ENCODE results near the gene MRPS14.
"Not testable (repeated sequence)": the region's sequence is repeated elsewhere in the genome, so short reads cannot be mapped to it uniquely, and the experiment has no call there.

MRPS14 gene

DNA sequence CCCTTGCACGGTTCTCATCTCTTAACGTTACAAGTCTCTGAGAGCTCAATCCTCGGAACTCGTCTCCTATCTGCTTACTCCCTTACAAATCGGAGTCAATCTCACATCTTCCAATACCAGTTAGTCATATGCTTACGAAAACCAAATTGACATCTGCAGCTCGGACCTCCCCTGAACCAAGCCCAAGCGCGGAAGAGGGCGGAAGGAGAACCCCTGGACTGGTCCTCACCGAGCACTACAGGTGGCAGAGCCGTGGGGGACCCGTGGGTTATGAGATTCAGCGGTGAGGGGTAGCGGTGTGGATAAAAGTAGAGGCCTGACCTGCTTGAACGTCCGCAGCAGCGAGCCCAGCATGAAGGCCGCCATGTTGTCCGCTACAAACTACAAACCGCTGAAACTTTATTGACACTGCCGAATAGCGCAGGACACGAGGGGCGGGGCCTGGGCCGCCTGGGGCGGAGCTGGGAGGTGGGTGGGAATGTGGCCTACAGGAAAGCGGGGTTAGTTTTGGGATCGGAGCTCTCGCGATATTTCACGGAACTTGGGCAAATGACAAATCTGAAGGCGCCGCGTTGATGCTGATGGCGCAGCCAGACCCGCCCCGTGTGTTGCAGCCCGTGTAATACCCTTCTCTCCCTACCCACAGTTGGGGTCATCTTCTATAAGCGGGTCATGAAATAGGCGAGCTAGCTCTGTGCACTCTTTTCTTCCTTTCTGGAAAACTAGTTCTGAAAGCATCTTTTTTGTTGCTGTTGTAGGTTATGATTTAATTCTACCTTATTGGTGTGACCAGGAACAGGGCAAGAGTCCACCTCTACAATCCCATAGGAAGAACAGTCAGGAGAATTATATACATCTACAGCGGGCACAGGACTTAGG, at the start of gene MRPS14:
MRPS14 (minus strand) TSS at position 383 of the 879 bp plus-strand sequence; CDS start at position 366, 17 bp downstream.
- peak; percentile 99 for DNase-seq

DNA sequence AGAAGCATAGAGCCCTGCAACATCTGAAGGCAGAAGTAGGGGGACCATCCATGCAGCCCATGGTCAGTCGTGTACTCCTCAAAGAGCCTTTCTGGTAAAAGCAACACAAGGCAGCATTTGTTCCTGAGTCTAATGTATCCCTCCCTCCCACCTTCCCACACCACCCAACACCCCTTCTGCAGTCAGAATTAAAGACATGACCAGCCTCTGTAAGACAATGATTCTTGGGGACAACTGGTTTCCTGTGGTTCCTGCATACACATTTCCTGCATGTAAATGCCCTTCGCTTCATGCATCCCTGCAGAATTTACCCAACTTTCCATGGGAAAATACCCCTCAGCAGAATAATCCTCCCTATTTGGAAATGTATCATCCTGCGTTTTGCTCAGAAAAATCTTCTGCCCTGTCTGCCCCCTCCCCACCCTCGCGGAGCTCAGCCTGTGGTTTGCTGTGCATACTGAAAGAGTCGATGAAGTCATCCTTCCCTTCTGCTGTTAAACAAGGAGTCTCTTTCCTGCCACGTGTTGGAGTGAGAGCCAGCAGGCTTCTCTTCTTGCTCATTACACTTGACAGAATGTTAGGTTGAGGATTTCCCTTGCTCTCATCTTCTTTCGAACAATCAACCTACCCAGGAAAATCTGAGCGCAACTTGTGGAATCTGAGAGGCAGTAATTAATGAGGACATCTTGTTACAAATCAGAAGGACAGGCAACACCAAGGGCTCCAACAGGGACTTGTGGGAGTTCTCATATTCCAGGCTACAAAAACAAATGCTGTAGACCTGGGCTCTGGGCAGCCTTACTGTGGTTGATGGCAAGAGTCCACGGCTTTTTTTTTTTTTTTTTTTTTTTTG, 49.1 kb upstream of the MRPS14 start:
- no peak for DNase-seq

DNA sequence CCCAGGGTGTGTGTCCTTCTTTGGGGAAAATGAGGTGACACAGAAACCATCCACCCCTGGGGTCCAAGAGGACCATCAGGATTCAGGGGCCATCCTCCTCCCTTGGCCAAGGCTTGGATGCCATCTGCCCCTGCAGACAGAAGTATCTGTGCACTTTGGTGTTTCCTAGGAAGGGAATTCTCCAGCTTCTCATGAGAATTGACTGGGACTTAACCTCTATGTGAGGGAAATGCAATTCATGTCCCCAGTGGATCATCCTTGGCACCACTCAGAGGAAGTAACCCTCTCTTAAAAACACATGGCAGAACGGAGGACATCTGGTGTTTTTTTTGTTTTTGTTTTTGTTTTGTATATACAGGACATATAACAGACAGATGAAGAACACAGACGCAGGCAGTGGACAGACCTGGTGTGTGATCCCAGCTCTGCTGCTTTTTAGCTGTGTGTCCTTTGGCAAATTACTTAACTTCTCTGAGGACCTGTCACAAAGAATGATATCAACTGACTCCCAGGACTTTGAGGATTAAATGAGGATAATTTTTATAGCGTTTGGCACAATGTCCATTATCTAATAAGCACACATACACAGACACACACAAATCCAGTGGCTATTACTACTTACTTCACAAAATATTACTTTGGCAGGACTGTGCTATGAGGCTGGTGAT, 48.2 kb upstream of the MRPS14 start:
- no peak for DNase-seq

DNA sequence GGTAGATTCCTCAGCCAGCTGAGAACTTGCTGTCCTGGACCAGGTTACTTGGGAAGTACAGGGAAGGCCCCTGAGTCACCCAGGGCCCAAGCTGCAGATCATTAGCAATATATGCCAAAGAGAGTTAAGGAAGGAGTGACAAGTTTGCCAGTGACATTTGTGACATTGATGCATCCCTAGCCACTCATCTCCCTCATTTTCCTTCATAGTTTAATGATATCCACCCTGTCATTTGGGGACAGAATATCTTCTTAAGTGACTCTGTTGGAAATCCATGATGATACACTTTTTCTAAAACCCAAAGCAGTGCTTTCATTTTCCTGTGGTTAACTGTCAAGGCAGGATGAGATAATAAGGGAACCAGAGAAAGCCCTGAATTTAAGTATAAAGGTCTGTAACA, 47.6 kb upstream of the MRPS14 start:
- DNase-seq = no peak

DNA sequence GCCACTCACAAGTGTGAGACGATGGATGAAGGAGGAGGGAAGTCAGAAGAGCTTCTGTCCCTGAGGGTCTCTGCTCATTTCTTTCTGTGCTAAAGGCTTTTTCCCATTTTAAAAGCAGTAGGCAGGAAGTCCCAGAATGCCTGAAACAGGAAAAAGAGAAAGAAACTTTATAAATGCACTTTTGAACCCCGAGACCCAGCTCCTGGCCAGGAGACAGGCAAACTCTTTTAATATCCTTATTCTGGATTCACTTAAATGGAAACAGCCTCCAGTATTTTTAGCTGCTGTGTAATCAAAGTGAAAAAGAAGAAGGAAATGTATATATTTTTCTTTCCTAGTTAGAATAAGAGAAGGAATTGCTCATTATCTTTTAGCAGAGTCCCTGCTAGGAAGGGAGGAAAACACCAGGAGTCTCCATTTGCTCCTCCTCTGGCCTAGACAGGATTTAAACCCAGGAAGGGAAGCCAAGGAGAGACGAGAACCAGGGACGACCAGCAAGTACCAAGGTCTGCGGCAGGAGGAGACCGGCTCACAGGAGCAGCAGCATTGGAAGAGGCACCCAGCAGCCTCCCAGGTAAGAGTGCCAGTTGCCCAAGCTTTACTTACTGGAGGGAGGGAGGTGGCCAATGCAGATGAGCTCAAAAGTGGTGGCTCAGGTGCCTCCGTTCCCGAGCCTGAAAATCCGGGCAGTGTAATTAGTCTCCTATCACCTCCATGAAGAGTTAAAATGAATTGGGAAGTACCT, 44.3 kb upstream of the MRPS14 start, which contains the start of gene TNN:
TNN (plus strand) TSS at position 472 of the 745 bp plus-strand sequence. CDS start 9,586 bp downstream, outside the sequence.
- no peak for DNase-seq

DNA sequence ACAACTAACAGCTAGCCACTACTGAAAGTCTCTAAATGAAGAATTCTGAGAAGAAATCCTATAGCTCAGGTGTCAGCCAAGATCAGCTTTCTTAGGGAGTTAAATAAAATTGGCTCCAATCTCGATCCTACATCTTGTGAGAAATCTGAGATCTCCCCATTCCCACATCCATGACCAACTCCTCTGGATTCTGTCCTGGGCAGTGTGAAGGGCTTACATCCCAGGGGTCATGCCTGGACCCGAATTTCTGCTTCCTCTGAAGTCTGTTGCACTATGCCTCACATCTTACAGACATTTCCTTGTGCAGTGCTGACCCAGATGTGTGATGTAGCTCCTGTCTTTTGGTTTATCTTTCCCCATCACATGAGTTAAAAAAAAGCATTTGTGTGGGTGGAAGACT, 39.6 kb upstream of the MRPS14 start:
- DNase-seq = no peak

DNA sequence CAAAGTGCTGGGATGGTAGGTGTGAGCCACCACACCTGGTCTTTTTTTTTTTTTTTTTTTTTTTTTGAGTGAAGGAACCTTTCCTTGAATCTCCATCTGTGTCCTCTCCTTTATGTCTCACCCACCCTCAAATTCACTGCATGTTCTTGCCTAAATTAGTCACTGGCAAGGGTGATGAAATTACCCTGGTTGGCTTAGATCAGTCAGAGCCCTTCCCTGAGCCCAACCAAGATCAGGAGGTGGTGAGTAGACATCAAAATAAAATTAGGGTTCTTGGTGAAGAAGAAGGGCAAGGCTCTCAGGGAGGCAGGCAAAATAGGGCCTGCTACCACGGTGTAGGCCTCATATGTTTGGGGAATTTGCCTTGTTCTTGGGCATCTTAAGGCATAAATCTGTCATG, 39.1 kb upstream of the MRPS14 start:
- no peak for DNase-seq

DNA sequence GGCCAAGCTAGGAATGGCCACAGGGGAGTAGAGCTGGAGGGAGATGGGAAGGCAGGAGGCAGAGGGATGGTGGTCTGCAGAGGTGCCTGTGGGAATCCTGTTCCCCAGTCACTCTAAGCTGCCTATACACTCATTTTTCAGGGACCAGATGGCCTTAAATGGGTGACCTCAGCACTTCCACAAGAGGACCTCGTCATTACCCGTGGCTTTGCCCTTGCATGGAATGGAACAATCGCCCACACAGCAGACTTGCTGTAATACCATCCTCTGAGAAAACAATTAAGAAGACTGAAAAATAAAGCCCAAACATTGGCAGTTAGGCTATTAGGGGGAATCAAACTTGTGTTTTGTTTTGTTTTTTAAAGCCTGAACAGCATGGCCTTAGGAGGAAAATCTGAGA, 31.5 kb upstream of the MRPS14 start:
- DNase-seq = no peak

DNA sequence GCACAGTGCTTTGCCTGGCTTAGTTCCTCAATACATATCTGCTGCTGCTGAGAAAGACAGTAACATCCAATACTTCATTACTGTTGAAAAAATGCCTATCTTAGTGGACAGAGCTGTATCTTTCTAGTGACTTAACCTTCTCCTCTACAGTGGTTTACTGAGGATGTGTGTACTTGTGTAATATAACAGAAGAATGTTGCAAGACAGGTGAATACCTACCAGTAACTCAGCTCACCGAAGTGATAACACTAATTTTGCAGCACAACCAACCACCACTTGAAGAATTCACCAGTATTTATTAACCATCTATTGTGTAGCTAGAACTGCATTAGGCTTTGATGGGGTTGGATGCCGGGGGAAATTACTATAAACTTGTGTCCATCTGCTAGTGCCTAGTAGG, 27.8 kb upstream of the MRPS14 start:
- DNase-seq = no peak

DNA sequence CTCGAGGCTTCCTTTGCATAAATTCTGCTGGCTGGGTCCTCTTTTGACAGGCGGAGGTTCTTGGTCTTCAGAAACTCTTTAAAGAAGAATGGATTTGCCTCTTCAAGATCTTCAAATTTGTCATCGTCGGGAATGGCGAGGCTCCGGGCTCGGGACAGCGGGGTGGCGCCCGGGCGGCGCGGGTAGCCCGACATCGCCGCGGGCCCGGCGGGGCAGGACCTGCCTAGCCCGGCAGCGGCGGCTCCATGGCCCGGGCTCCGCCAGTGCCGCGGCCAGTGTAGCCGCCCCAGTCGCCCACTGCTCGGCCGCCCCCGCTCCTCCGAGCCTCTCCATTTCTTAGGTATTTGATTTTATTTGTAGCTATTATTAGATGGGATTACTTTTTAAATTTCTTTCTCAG, 22.3 kb upstream of the MRPS14 start:
- no peak for DNase-seq

DNA sequence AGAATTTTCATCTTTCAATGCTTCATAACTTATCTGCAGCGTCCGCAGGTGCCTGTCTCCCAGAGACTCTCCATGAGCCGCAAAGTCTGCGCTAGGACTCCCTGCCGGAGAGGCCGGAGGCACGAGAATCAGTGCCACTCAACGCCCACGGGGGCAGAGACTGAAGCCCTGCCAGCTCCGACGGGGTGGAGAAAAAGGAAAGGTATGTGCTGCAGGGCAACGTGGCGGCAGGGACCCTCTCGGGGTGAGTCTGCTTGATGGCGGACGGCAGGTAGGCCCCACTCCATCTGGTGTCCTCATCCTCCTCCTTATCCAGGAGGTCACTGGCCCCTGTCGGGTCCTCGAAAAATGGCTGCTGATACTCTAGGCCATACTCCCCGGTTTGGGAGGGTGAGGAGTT, 21.9 kb upstream of the MRPS14 start:
- no peak for DNase-seq

DNA sequence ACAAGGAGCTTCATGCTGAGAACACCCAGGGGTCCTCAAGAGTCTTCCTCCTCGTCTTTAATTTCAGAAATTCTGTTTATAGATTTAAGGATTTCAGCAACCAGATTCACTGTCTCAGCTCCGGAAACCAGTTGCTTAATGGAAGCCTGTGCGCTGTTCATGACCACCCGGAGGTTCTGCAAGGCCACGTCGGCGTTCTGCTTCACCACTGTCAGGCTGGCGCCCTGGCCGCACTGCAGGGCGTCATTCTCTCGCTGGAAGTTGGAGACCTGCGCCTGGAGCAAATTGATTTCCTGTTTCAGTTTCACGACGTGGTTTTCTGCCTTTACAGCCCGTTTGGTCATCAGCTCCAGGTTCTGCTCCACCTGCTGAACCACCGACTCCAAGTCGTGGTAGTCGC, 21.4 kb upstream of the MRPS14 start:
- not testable (repeated sequence) for DNase-seq

DNA sequence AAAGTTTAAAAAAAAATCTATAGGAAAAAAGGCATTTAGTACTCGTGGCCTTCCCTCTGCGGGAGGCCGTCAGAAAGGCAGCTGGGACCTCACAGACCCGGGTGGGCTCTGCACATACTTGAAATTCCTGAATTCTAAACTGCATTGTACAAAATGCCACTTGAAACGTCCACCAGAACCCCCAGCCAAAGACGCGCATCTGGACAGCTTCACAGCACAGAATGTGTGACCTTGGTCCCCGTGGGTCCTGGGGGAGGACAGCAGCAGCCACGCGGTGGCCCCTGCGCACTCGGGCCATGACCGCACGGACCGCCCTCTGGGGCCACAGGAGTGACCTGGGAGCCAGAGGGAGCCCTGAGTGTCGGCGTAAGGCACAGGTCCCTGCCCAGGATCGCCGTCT, 20.6 kb upstream of the MRPS14 start:
- DNase-seq = no peak

DNA sequence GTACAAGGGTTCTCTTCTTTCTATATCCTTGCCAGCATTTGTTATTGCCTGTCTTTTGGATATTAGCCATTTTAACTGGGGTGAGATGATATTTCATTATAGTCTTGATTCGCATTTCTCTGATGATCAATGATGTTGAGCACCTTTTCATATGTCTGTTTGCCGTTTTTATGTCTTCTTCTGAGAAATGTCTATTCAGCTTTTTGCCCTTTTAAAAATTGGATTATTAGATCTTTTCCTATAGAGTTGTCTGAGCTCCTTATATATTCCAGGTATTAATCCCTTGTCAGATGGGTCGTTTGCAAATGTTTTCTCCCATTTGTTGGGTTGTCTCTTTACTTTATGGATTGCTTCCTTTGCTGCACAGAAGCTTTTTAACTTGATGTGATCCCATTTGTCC, 19.4 kb upstream of the MRPS14 start:
- DNase-seq = no peak

DNA sequence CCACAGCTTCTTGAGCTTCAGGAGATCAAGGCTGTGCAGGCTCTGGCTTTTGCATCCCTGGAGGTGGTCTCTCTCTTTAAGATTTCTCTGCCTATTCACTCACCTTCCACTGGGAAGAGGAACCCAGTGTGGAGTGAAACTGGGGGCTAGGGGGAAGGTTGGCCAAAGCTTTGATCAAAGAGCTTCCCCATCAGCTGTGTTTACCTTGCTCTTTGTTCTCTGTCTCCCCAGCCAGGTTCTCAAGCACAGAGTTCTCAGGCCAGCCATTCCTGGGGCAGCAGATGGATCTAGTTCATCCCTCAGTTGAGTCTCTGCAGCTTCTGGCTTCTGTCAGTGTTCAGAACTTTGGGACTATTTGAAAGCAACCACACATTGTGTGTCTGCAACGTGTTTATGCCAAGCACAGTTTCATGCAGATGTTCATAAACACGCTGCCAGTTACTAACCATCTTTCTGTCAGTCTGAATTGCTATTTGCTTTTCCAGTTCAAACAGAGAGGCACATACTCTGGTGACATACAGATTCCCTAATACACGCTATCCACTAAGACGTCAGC, 17.2 kb upstream of the MRPS14 start:
- DNase-seq = no peak

DNA sequence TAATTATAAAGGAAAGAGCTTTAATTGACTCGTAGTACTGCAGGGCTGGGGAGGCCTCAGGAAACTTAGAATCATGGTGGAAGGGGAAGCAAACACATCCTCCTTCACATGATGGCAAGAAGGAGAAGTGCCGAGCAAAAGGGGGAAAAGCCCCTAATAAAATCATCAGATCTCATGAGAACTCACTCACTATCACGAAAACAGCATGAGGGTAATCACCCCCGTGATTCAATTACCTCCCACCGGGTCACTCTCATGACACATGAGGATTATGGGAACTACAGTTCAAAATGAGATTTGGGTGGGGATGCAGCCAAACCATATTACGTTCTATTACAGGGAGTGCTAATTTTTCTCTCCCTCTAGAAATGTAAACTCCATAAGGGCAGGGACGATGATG, 14.2 kb upstream of the MRPS14 start:
- DNase-seq = no peak

DNA sequence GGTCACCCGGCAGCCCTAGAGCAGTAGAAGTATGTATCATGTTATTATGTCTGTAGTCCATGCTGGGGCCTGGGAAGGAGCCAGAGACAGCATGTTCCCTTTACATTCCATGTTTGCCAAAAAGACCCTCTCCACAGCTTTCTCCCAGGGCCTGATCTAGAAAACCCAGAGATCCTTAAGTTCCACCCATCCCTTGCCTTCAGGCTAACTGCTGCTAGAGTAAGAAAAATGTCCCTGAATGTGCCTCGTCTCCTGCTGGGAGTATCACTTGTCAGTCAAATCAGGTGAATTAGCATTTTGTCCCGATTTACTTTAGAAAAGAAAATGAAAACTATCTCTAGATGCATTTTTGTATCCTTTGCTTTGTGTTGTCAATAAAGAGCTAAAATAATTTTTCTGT, 13.3 kb upstream of the MRPS14 start:
- no peak for DNase-seq

DNA sequence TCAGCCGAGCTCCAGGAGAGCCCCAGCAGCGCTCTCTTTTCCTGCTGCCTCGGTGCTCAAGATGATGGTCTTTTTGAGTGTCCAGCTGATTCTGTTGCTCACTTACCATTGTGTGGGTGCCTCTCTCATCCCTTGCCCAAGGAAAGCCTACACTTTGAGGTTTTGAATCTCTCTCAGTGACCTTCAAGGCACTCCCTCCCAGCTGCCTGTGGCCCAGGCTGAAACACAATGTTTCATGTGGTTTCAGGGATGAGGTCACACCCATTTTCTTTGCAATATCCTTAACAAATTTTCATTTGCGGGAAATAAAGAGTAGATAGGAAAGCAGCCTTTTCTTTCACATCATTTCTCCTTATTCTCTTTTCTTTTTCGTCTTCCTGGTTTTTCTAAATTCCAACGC, 12.6 kb upstream of the MRPS14 start:
- no peak for DNase-seq

DNA sequence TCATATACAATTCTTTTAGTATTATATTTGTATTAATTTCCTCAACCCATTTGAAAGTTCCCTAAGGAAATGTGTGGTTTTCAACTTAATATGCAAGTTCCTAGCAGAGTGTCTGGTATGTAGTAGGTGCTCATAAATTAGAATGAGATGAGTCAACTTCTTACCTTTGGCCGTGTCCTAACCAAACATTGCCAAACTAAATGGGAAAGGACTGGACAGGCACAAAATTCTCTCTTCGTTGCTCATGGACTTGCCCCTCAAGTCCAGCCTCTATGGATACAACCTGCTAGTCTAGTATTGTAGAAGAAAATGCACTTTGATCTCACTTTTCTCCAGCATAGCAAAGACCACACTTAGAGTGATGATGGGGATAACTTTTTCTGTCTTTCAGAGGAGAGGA, 11.6 kb upstream of the MRPS14 start:
- DNase-seq = no peak

DNA sequence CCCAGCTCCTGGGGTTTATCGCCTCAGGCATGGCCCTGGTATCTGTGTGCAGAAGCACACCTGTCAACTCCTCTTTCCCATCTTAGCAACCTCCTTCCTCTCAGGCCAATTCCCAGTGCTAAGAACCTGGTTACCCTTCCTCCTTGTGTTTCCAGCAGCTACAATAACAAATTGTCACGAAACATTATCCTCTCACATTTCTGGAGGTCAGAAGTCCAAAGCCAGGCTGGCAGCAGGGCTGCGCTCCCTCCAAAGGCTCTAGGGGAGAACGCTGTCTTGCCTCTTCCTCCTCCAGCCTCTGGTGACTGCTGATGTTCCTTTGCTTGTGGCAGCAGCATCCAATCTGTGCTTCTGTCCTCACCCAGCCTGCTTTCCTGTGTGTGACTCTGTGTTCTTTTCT, 10.7 kb upstream of the MRPS14 start:
- DNase-seq = no peak

DNA sequence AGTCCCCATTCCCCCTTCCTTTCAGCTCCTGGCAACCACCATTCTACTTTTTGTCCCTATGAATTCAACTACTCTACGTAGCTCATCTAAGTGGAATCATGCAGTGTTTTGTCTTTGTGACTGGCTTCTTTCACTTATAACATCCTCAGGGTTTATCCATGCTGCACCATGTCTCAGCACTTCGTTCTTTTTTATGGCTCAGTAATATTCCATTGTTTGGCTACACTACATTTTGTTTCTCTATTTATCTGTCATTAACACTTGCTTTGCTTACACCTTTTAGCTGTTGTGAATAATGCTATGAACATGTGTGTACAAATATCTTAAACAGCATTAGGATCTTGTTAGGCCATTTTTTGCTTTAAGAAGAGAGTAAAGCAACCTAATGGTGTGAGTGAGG, 1.5 kb upstream of the MRPS14 start:
- DNase-seq = no peak

DNA sequence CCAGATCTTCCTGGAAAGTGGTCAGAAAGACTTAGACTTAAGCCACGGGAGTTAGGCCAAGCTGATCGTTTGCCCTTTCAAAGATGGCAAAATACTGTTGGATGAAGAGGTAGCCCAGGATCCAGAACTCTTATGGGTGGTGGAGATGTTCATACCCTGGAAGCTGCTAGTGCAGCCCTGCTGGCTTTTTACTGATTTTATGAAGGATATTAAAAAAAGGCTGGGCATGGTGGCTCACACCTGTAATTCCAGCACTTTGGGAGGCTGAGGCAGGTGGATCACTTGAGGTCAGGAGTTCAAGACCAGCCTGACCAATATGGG, 657 bp upstream of the MRPS14 start:
- DNase-seq = not testable (repeated sequence)

DNA sequence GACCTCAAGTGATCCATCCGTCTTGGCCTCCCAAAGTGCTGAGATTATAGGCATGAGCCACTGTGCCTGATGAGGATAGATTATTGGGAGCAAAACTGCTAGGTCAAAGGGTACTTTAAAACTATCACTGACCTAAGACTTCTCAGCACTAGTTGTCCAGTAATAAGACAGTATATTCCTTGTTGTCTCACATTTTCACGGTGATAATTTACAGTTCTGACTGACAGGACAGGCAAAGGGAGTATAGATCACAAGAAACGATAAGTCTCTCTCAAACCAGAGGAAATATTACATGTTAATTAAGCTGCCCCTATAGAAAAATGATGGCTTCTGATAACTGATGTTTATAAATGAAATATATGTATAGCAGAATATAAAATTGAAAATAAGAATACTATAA, 3.7 kb downstream of the MRPS14 start:
- no peak for DNase-seq
